Adrenal gland (tissue), 12 donors: ENCODE results near the gene BEND6. TPM values are rescaled to one million over a fixed set of nuclear protein-coding genes. Genes with fewer than 3 reads are reported as not detected.

Source experiments
- DNase-seq, 7 donors: peaks; one replicate each; pipeline ENCODE4 v3.0.0-alpha.2; 2019 to 2020
- H3K27ac ChIP-seq, 5 donors: fragments of 200-600 bp; sonication (generic) in 4 of 5; 1 replicate in 3 of 5; 2 replicates in 2 of 5; pipeline versions ENCODE4 v1.5.1 to v1.8.0; 2016 to 2020; ENCODE audit warnings: mild to moderate bottlenecking in 1 of 5
- H3K27me3 ChIP-seq: fragments of 200-600 bp; 2 replicates; pipeline ENCODE4 v1.8.0; 2021
- H3K36me3 ChIP-seq, 2 donors: fragments of 200-600 bp; replicated peaks in 1 of 2; 1 replicate in 1 of 2; 2 replicates in 1 of 2; pipeline versions ENCODE4 v1.5.1 to v1.8.0; 2018 to 2022
- H3K4me1 ChIP-seq, 2 donors: fragments of 200-600 bp; replicated peaks in 1 of 2; 1 replicate in 1 of 2; 2 replicates in 1 of 2; pipeline versions ENCODE4 v1.5.1 to v1.8.0; 2018 to 2021
- H3K4me3 ChIP-seq, 4 donors: fragments of 200-600 bp; sonication (generic) in 3 of 4; one replicate each; pipeline ENCODE4 v1.5.1; 2016 to 2018
- H3K9me3 ChIP-seq, 3 donors: fragments of 200-600 bp; sonication (generic) in 1 of 3; replicated peaks in 1 of 3; 1 replicate in 2 of 3; 2 replicates in 1 of 3; pipeline versions ENCODE4 v1.5.1 to v1.8.0; 2016 to 2021
- POLR2A ChIP-seq, 2 donors: fragments of 450-650 bp; IDR thresholded peaks; one replicate each; pipeline ENCODE4 v1.6.1; 2017; ENCODE audit warnings: antibody characterized with exemption in 2 of 2, mild to moderate bottlenecking in 2 of 2, moderate library complexity in 1 of 2
- WGBS, 4 donors: extraction: QIAGEN DNeasy Blood & Tissue Kit in 2 of 4; methylation state at CpG; one replicate each; pipeline versions ENCODE4 v1.1.5 to v1.1.7; 2013 to 2017; 5-methylcytosine and 5-hydroxymethylcytosine counted together
- intact Hi-C, 2 donors: fragments of 100-400 bp; cut with DNase I; formaldehyde crosslinking; loops; one replicate each; pipeline versions ENCODE4 v1.14.1 to v1.15.0; 2022 to 2023
- polyA plus RNA-seq, 3 donors: library from polyadenylated mRNA; stranded (reverse); fragments of 200-250 nt in 2 of 3; fragments of 350-450 nt in 1 of 3; fragmentation: Illumina TruSeq in 1 of 3; extraction: RNeasy Lipid Tissue Mini Kit (QIAGEN cat#74804) in 1 of 3; gene quantifications; one replicate each; pipeline ENCODE4 v1.2.3, GENCODE V29; 2013 to 2014
- total RNA-seq, 9 donors: library from RNA; depleted of rRNA in 4 of 9; stranded (reverse); fragments of >200 nt in 4 of 9; fragments of 120-200 nt in 1 of 9; fragmentation: NEBNext Ultra II Directional in 1 of 9; extraction: Animal tissue kit (Norgen Biotek cat#: 25700) in 1 of 9; gene quantifications; one replicate each; pipeline versions ENCODE4 v1.1.0 to v1.2.4, GENCODE V29; 2013 to 2023
- TF ChIP-seq, protein P1 (sequence below), 6 experiments: fragments of 450-650 bp in 4 of 6; fragments of 200-600 bp in 2 of 6; sonication (generic) in 1 of 6; IDR thresholded peaks; 1 replicate in 5 of 6; 2 replicates in 1 of 6; pipeline versions ENCODE4 v1.5.1 to v1.8.0; 2016 to 2021; ENCODE audit warnings: antibody characterized with exemption in 6 of 6, mild to moderate bottlenecking in 2 of 6, moderate library complexity in 1 of 6
- donor health status: healthy with polysubstance abuse.
- donor health status: Bipolar disorder and iron deficiency.
- donor health status: DM: yes; HTN: yes; CAD: no.
- donor health status: DM: no; HTN: no; CAD: no.
- donor health status: DM: no; HTN: no; CAD: no.
- donor health status: DM: yes; HTN: yes; CAD: no.

BEND6 gene
- total and polyA plus RNA-seq, 12 donors = 0.67 to 6.0 (median 1.2) TPM; not detected in 1

DNA sequence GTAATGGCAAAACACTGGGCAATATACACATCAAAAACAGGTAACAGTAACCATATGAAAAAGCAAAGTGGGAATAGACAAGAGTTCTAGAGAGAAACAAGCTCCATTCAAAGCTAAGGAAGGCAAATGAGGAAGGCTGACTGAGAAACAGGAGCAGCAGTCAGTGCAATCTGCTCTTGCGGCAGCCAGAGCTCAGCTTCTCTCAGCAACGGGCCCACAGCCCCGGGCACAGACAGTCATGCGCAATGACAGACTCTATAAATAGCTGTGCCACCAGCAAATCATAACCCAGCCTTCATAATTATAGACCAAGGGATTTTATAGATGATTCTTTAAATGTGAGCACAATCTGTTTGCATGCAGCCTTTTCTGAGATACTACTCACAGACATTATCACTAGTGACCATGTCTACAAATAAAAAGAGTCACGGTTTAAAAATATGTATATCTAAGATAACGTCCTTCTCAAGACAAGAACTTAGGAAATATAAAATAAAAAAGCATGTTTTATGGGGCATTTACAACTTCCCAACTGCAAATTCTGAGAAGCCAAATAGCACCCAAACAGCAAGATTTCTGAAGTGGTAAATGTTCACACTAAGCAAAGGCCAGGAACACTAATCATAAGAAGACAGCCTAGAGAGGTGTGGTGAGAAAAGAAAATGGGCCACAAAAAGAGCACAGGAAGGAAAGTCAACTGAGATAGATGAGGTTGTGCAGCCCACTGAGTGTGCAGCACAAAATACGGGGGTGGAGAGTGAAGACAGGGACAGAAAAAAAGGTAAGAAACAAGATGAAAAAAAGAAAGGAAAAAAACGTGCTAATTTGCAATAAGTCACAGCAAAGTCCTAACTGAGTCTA, 39.9 kb upstream of the BEND6 start:
- no peak for TF ChIP-seq POLR2A (IDR thresholded peaks at IDR 0.05)
- TF ChIP-seq, protein P1, sequence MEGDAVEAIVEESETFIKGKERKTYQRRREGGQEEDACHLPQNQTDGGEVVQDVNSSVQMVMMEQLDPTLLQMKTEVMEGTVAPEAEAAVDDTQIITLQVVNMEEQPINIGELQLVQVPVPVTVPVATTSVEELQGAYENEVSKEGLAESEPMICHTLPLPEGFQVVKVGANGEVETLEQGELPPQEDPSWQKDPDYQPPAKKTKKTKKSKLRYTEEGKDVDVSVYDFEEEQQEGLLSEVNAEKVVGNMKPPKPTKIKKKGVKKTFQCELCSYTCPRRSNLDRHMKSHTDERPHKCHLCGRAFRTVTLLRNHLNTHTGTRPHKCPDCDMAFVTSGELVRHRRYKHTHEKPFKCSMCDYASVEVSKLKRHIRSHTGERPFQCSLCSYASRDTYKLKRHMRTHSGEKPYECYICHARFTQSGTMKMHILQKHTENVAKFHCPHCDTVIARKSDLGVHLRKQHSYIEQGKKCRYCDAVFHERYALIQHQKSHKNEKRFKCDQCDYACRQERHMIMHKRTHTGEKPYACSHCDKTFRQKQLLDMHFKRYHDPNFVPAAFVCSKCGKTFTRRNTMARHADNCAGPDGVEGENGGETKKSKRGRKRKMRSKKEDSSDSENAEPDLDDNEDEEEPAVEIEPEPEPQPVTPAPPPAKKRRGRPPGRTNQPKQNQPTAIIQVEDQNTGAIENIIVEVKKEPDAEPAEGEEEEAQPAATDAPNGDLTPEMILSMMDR (IDR thresholded peaks at IDR 0.05) = no peak
- WGBS, 4 donors = 39 to 58% (median 55%) methylated on average over 8 of the region's 8 CpGs
- intact Hi-C loops = no loop called here
- no peak overlapping the region for H3K4me3 ChIP-seq
- no peaks in the 10 kb centered on the region for H3K36me3 ChIP-seq
- H3K27ac ChIP-seq = peak overlapping the region in 1 of 5 donors; percentile 48
- DNase-seq = peak in 3 of 7 donors; percentile 7 to 83 (median 24)
- H3K4me1 ChIP-seq = no peaks in the 10 kb centered on the region
- H3K27me3 ChIP-seq = peaks cover 6% of the 10 kb centered on the region
- H3K9me3 ChIP-seq = no peaks in the 10 kb centered on the region

DNA sequence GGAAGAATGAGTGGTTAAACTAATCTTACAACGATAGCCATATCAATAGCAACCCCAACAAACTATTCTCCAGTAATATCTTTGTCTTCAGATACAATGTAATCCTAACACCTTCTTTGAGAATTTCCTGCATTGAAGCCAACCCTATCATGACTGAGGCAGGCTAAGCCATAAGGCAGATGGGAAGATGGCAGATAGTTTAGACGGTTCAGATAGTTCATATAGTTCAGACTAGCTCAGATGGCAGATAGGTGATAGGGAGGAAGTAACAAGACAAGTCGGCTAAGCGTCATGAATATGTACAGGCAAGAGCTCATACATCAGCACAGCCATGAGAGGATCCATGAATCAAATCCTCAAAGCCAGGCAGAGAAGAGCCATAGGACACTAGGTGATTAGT, 39.1 kb upstream of the BEND6 start:
- 78 to 86% (median 84%) methylated on average over 4 of the region's 4 CpGs for WGBS, 4 donors
- DNase-seq = no peak
- Histone ChIP-seq H3K27me3 (peaks cover 6% of the 10 kb centered on the region), H3K27ac (no peak overlapping the region), H3K9me3 (no peaks in the 10 kb centered on the region), H3K4me1 (no peaks in the 10 kb centered on the region), H3K36me3 (no peaks in the 10 kb centered on the region), H3K4me3 (no peak overlapping the region)
- intact Hi-C loops = no loop called here
- TF ChIP-seq POLR2A (IDR thresholded peaks at IDR 0.05) = no peak
- TF ChIP-seq, protein P1 (IDR thresholded peaks at IDR 0.05) = no peak

DNA sequence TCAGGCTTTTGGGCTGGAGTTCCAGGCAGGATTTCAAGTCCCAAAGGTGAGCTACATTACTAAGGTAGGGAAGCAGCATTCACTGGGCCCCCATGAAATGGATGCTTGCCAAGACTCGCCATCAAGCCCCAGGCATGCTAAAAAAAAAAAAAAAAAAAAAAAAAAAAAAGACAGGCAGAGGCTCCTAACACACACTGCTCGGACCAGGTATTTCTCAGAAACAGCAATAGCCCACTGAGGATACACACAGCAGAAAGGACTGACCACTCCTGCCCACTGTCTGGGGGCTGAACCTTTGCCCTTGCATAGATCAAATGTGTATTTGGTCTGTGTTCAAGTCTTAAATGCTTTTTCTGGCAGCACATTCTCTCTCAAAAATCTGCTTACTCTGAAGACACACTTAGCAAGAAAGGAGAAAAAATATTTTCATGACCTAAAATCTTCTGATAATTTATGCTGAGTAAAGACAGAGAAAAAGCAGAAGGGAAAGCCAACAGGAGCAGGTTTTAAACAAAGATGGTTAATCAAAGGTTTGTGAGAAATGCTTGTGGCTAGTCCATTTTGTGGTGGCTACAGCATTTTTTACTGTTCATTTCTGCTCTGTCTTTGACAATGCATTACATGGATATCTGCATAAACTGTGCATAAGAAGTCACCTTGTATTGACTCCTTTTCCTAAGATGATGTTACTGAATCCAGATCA, 37.9 kb upstream of the BEND6 start:
- Histone ChIP-seq H3K4me3 (no peak overlapping the region), H3K4me1 (no peaks in the 10 kb centered on the region), H3K36me3 (no peaks in the 10 kb centered on the region), H3K27ac (no peak overlapping the region), H3K27me3 (peaks cover 6% of the 10 kb centered on the region), H3K9me3 (no peaks in the 10 kb centered on the region)
- DNase-seq = no peak
- 43 to 57% (median 51%) methylated on average over 2 of the region's 2 CpGs for WGBS, 4 donors
- no peak for TF ChIP-seq POLR2A (IDR thresholded peaks at IDR 0.05)
- TF ChIP-seq, protein P1 (IDR thresholded peaks at IDR 0.05) = no peak
- intact Hi-C loops = no loop called here

DNA sequence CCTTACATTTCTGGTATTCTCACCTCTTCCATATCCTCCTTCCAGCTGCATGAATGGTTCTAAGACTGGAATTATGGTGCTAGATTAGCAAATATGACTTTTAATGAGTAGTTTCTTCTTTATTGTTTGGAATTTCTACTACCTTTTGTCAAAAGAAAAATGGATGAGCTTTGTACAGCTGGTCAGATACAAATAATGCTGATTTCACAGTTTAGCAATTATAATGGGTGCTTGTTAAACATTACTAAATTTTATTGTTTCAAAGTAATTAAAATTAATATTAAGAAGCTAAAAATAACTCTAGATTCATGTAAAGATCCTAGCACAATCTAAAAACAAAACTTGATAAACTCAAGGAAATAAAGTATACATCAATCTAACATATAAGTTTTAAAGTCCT, 32.3 kb upstream of the BEND6 start:
- no peaks in the 10 kb centered on the region for H3K9me3 ChIP-seq
- intact Hi-C loops = no loop called here
- H3K27me3 ChIP-seq = no peaks in the 10 kb centered on the region
- no peaks in the 10 kb centered on the region for H3K4me1 ChIP-seq
- H3K36me3 ChIP-seq = no peaks in the 10 kb centered on the region
- no peak overlapping the region for H3K4me3 ChIP-seq
- H3K27ac ChIP-seq = no peak overlapping the region
- DNase-seq = no peak
- TF ChIP-seq, protein P1 (IDR thresholded peaks at IDR 0.05) = no peak
- no peak for TF ChIP-seq POLR2A (IDR thresholded peaks at IDR 0.05)
